ENCODE data around the gene LPA. TPM values are rescaled to one million over a fixed set of nuclear protein-coding genes. Genes with fewer than 3 reads are reported as not detected.

The LPA gene
- polyA plus RNA-seq, 3 donors from 2014 or later, result not detected

GRCh38 chr6:160487116-160487515, 177.0 kb downstream of the LPA start:
- Mint-ChIP-seq H3K27ac (no peak overlapping the region), H3K27me3 (ENCODE audit: low read depth in 3 of 3) (no peaks in the 10 kb centered on the region), H3K4me3 (no peak overlapping the region), H3K36me3 (peaks cover 81 to 99% (median 82%) of the 10 kb centered on the region in 3 donors), H3K9me3 (no peaks in the 10 kb centered on the region), H3K4me1 (no peaks in the 10 kb centered on the region)
- DNase-seq, result no peak

Other genes with a start within 250 kb of the LPA start
- gene PLG, start 38.0 kb upstream of the LPA start, polyA plus RNA-seq, result not detected

Measured in immature natural killer cell (primary cell).